Muscle of arm (tissue), 12 donors: ENCODE data around the gene TASP1. TPM values are rescaled to one million over a fixed set of nuclear protein-coding genes. Genes with fewer than 3 reads are reported as not detected.
"Not testable (repeated sequence)": the region's sequence is repeated elsewhere in the genome, so short reads cannot be mapped to it uniquely, and the experiment has no call there.

Experiments
- DNase-seq: peaks from one replicate; pipeline ENCODE4 v3.0.0-alpha.2; 2013
- polyA plus RNA-seq, 12 donors: library from polyadenylated mRNA; unstranded; fragments of 120-200 nt; gene quantifications; one replicate each; pipeline ENCODE4 v1.2.1, GENCODE V29; 2013; ENCODE audit not compliant: insufficient read length in 12 of 12

Gene TASP1
- polyA plus RNA-seq, 12 donors, result 5.8 to 15.7 (median 7.4) TPM; not detected in 1

DNA sequence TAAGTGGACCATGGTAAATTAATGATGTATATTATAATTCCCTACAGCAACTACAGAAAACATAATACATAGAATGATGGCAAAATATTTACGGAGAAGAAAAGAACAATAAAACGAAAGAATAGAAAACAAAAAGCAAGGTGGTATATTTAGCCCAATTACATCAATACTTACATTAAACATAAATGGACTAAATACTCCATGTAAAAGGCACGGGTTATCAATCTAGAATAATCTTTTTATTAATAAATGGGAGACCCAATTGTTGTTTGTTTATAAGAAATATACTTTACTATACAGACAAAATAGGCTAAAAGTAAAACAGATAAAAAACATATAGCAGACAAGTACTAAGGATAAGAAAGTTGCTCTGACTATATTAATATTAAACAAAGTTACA, 137.2 kb downstream of the TASP1 start:
- no peak for DNase-seq

DNA sequence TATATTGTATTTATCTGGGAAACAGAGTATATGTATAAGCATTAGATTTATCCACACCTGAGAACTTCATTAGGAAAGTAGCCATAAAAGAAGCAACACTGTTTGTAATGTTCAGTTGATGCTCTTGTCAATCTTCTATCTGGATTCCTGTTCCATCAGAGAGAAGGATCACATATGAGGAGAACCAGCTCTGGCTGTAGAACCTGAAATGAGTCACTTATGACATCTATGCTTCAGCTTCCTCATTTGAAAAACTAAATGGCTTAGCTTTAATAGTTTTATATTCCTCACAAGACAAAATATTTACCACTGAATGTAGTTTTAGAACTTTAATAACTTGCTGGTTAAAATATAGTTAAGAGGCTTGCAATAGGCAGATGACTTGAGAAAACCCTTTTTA, 144.7 kb downstream of the TASP1 start:
- DNase-seq, result no peak

DNA sequence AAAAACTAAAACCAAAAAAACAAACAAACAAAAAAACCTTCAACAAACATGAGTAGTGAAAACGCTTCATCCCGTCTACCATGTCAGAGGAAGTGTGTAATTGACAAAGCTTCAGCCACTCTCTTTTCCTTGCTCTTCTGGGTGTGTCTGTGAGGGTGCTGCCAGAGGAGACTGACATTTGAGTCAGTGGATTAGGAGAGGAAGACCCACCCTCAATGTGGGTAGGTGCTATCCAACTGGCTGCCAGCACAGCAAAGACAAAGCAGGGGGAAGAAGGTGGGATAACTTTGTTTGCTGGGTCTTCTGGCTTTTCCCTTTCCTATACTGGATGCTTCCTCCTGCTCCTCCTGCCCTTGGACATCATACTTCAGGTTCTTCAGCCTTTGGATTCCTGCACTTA, 145.6 kb downstream of the TASP1 start:
- DNase-seq, result no peak

DNA sequence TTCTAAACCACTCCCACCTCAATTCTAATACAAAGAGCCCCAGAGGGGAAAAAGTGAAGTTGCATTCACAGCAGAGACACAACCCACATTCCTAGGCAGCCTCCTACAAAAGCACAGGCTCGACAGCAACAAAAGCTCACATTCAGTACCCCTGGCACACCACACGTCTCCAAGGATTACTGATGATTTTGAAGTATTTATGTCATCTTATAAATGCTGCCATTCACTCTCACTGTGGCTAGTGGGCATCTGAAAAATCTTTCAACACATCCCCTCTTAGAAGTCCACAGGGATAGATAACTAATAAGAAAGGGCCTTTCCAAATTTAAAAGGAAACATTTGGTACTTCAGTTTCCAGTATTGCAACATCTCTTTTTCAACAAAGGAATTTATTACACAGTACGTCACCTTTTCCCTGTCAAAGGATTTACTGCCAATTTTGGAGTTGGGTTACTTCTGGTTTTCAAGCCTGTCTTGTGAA, 146.7 kb downstream of the TASP1 start:
- peak; percentile 64 for DNase-seq

DNA sequence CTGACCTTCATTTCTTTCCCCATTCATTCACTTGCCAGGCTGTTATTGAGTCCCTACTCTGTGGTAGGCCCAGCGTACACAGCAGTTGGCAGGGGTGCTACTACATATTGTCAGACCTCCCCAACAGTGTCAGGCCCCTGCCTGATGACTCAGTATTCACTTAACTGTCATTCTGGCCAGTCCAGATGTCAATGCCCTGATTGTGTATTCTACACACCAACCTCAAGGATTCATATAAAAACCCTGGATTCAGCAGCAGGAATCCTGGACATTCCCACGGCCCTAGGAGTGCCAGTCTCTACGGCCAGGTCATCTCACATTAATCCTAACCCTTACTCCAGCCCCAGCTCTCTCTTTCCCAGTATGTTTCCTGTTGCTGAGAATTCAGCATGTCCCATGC, 151.5 kb downstream of the TASP1 start:
- DNase-seq, result no peak

DNA sequence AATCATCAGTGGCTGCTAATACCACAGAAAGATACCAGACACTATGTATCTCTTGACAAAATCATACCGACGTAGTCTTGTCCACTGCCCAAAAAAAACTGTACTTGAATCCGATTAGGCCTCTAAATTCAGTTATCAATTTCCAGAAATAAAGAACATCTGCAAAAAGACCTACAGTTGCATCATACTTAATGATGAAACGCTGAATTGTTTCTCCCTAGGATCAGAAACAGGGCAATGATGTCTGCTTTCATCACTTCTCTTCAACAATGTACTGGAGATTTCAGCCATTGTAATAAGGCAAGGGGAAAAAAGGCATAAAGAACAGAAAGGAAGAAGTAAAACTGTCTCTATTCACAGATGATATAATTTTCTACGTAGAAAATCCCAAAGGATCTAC, 152.0 kb downstream of the TASP1 start:
- DNase-seq, result no peak

DNA sequence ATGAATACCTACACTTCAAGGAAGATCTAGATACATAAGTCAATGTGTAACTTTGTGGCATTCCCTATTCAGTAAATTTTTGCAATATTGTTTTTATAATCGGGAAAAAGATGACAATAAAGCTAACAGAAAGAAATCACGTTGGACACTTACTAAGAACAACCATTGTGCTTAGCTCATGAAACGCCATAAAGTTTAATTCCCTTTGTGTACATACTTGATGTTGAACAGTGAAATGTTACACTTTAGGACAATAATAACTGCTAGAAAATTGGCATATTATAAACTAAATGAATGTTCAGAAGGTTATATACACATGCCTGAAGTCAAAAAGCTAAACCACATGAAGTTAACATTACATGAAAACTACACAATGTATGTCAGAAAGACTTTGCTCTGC, 153.2 kb downstream of the TASP1 start:
- no peak for DNase-seq

DNA sequence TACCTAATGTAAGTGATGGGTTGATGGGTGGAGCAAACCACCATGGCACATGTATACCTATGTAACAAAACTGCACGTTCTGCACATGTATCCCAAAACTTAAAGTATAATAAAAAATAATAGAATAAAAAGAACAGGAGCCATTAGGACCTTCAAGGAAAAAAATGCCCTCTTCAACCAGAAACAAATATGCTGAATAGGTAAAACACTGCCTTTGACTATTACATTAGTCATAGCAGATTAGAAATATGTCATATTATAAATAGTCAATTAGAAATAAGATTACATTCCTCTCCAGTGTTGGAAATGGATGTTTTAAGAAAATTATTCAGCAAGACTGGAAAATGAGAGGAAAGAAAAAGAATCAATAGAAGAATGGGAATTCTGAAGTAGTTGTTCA, 153.7 kb downstream of the TASP1 start:
- DNase-seq, result not testable (repeated sequence)

DNA sequence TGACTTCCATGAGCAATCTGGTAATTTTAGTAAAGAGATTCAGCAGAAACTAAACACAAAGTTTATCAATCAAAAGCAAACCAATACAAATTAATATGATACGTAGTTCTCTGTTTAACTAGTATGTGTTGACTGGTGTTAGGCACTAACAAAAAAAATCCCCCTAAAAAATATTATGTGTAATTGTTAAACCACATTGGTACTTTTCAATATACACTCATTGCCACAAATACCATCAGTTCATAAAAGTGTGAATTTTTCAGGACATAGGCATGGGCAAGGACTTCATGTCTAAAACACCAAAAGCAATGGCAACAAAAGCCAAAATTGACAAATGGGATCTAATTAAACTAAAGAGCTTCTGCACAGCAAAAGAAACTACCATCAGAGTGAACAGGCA, 155.3 kb downstream of the TASP1 start:
- DNase-seq, result not testable (repeated sequence)

DNA sequence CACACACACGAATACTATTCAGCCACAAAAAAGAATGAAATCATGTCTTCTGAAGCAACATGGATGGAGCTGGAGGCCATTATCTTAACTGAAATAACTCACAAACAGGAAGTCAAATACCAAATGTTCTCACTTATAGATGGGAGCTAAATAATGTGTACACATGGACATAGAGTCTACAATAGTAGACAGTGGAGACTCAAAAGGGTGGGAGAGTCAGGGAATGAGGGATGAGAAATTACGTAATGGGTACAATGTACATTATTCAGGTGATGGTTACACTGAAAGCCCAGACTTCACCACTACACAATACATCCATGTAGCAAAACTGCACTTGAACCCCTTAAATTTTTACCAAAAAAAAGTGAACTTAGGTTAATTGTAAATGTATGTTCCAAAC, 160.4 kb downstream of the TASP1 start:
- no peak for DNase-seq

DNA sequence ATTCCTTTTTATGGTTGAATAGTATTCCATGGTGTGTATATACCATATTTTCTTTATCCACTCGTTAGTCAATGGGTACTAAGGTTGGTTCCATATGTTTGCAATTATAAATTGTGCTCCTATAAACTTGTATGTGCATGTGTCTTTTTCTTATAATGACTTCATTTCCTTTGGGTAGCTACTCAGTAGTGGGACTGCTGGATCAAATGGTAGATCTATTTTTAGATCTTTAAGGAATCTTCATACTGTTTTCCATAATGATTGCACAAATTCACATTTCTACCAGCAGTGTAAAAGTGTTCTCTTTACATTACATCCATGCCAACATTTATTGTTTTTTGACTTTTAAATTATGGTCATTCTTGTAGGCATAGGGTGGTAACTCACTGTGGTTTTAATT, 164.3 kb downstream of the TASP1 start:
- no peak for DNase-seq

DNA sequence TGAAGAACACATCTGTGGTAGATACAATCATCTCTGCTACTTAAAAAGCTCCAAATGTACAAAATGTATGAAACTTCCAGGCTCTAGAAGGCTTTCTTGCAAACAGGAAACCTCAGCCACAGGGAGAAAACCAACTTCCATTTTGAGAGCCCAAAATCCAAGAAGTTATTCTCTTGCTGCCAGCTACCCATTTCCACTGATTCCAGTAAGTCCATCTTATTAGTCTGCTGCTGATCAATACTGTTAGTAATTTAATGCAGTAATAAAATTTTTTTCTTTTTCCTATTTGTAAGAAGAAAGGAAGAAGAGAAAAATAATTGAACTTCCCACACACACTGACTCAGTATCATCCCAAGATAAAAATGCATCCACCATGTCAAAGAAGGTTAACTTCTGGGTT, 169.5 kb downstream of the TASP1 start:
- no peak for DNase-seq

DNA sequence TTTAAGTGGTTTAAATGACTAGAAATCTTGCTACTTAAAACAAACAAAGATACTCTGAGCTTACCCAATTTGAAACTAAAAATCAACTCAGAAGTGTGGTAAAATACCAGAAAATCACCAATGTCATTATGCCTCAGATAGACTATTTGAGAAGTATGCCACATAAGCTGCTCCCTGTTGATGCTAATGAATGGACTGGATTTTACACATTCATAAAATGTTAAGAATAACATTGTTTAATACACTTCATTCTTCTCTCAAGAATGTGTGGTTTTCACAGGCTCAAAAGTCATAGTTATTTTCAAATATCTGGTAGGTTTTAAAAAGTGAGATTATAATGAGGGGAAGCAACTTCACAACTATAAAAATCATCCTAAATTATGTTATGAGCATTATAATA, 170.6 kb downstream of the TASP1 start:
- no peak for DNase-seq

DNA sequence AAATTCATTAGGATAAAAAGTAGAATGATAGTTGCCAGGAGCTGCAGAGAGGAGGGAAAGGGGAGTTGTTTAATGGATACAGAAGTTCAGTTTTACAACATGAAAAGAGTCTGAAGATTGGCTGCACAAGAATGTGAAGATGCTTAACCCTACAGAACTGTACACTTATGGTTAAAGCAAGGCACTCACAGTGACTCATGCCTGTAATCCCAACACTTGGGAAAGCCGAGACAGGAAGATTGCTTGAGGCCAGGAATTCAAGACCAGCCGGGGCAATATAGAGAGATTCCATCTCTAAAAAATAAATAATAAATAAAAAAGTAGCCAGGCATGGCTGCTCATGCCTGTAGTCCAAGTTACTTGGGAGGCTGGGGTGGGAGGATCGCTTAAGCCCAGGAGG, 174.0 kb downstream of the TASP1 start:
- DNase-seq, result no peak

DNA sequence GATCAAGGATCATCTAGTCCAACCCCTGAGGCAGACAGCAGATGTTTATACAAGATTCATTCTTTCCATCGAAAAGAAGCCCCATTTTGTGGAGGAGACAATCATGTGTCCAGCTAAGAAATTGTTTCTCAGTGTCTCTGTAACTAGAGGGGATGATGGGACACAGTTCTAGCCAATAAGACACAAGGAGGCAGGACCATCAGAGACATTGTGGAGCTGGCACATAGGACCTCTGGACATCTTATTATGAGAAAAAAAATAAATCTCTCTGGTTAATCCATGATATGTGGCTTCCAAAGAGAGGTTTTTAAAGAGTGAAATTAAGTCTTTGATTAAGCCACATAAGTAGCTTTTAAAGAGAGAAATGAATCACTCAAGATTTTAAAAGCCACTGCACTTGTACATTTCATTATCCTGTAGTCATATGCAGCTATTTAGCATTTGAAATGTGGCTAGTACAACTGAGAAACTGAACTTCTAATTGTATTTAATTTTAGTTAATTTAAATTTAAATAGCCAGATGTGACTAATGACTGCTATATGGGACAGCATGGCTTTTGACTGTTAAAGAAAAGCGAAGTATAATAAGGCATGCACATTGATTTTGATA, 176.8 kb downstream of the TASP1 start:
- DNase-seq, result no peak

DNA sequence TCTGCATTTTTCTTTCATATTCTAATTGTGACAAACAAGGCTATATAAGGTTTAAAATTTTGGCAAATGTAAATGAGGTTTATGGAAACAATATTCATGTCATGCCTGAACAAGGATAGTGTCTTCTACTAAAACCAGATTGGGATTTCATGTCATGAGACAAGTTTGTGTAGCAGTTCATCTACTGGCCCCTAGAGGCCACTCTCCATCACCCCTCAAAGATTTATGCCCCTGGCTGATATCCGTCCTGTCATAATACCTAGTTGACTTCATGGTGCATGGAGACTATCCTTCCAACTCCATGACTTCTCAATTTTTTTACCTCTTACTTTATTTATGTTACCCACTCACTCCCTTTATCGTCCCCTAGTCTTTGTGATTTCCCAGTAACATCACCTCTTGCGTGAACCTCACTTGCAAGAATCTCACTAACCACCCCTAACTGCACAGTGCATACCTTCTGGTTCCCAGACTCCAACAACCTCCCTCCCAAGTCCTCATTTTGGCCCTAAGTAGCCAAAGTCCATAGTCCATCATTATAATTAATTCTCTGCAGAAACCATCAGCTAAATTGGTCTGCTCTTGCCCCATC, 179.8 kb downstream of the TASP1 start:
- DNase-seq, result no peak

DNA sequence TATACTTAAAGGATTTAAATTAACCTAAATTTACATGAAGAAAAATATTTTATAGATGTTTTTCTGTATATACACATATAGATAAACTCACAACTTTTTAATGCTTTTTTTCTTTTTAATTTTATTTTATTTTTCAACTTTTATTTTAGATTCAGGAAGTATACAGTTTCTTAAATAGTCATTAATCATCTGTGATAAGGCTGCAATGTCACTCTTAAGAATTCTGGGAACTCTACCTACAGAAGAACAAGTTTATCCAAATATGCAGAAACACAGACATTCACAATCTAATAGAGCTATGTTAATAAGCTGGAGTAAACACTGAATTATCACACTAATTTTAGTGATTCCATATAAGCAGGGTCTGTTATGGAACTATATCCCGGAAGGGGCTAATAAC, 181.2 kb downstream of the TASP1 start:
- no peak for DNase-seq

DNA sequence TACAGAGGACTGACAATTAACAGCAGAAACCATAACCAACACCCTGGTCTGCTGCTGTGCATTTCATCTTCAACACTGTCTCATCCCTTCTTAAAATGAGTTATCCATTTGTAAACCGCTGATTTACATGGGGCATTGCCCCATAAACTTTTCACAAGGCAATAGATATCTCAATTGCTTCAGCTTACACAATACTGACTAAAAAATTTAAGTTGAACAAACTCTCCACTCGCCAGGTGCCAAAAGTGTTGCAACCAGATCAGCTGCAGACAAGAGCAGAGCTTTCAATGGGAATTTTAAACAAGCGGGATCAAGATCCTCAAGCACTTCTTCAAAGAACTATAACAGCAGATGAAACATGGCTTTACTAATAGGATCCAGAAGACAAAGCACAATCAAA, 183.0 kb downstream of the TASP1 start:
- no peak for DNase-seq

DNA sequence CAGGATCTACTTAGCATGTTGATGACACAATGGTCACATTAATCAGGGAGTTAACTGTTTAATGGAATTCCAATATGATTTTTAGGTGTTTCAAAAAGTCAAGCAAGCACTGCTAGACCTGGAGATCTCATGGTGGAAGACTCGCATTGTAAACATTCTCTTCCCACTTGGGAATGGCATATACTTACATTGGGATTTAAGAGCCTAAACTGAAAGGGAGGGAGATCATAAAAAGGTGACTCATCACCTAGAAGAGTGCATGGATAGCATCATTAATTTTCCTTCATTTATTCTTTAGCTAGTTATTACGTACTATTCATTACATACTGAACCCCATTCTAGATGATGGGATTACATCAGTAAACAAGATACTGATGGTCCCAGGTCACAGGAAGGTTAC, 185.4 kb downstream of the TASP1 start:
- no peak for DNase-seq

DNA sequence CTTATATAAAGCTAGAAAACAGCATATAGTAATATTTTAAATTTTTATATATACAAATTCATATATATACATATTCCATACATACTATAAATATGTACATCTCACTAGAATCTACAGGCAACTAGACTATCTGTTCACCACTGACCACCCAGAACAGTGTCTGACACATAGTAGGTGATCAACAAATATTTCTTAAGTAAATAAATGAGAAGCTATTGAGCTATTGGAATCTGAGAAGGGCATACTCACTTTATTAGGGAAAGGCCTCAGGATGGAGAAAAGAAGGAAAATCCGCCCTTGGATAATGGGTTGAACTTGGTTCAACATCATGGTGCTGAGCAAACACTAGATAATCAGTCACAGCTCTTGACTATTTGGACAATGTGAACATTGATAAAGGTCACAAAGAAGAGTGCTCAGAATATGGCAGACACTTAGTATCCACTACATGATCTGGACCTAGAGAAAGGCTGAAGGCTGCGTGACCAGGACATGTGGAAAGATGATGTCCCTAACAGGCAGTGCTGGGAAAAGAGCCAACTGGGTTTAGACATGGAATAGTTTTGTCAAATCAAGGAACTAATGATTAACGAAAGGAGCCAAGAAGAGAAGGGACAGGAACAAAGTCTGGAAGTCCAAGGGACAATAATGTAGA, 186.1 kb downstream of the TASP1 start:
- no peak for DNase-seq

DNA sequence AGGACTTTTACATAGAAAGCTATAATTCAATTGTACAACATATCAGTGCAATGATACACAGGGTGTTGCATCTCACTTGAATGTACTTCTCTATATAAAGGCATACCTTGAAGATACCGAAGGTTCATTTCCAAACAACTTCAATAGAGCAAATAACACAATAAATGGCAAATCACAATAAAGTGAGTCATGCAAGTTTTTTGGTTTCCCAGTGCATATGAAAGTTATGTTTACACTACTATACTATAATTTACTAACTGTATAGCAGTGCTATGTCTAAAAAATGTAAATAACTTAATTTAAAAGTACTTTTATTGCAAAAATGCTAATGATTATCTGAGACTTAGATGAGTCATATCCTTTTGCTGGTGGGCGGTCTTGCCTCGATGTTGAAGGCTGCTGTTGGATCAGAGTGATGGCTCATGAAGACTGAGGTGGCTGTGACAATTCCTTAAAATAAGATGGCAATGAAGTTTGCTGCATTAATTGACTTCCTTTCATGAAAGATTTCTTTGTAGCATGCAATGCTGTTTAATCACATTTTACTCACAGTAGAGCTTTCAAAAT, 188.8 kb downstream of the TASP1 start:
- DNase-seq, result no peak

DNA sequence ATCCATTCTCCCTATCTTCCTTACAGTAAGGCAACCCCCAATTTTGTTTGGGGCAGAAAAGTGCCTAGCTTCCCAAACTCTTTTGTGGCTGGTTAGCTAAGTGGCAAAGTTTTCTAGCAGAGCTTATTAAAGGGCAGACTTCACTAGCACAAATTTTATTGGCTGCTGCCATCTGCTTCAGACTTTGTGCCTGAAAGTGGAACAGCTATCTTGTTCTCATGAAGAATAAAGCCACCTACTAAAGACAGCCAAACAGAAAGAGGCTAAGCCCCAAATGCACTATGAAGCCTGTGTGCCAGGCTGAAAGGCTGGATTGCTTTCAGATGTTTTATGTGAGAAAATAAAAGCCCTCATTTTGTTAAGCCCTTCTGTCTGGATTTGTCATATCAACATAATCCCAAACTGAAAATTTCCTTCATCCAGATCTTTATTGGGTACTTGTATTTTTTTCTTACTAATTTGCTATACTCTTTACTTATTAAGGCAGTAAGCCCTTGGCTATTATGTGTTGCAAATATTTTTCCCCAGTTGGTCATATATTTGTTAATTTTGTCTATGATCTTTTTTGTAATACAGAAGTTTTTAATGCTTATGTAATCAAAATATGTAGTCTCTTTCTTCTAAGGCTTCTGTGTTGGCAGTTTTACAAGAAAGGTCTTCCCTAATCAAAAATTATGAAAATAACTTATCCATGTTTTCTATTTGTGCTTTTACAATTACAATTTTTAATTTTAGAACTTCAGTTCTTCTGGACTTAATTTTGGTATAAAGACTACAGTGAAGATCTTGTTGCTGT, 191.1 kb downstream of the TASP1 start:
- no peak for DNase-seq
